HFF-Myc (cell line): ENCODE data around the gene HERC3.

Experiments used
- DNase-seq: peaks from one replicate; pipeline ENCODE4 v3.0.0-alpha.2; 2011; ENCODE audit warnings: low read depth; ENCODE audit errors: extremely low read depth
- H3K4me3 ChIP-seq: replicated peaks from 2 replicates; pipeline ENCODE4 v1.5.1; 2011; ENCODE audit warnings: low read depth, mild to moderate bottlenecking, control low read depth, low read length
- CTCF ChIP-seq: IDR thresholded peaks from 2 replicates; pipeline ENCODE4 v1.5.1; 2012; ENCODE audit warnings: mild to moderate bottlenecking, low read depth, low read length, control low read depth; ENCODE audit errors: missing control alignments

The HERC3 gene

GRCh38 chr4:88705805-88706492, 113.7 kb downstream of the HERC3 start:
- no peak for DNase-seq
- no peak for TF ChIP-seq CTCF
- H3K4me3 ChIP-seq: no peak overlapping the region

- H3K4me3 ChIP-seq: no peak overlapping the region
- peak; percentile 54 for TF ChIP-seq CTCF
- peak; percentile 32 for DNase-seq
Measured at GRCh38 chr4:88706574-88706973, 114.3 kb downstream of the HERC3 start.

- TF ChIP-seq CTCF: no peak
- no peak for DNase-seq
- H3K4me3 ChIP-seq: no peak overlapping the region
Measured at GRCh38 chr4:88709989-88710388, 117.7 kb downstream of the HERC3 start.

GRCh38 chr4:88713782-88714181, 121.5 kb downstream of the HERC3 start:
- DNase-seq: no peak
- no peak for TF ChIP-seq CTCF
- no peak overlapping the region for H3K4me3 ChIP-seq

GRCh38 chr4:88718098-88718497, 125.8 kb downstream of the HERC3 start:
- no peak overlapping the region for H3K4me3 ChIP-seq
- no peak for TF ChIP-seq CTCF
- no peak for DNase-seq

- DNase-seq: no peak
- H3K4me3 ChIP-seq: no peak overlapping the region
- TF ChIP-seq CTCF: no peak
Measured at GRCh38 chr4:88719381-88719780, 127.1 kb downstream of the HERC3 start.
